HEK293T (cell line): Measurements from ENCODE around the gene TMED9.

ENCODE experiments used
- BHLHE40 ChIP-seq: fragments of 450-650 bp; IDR thresholded peaks from 2 replicates; pipeline ENCODE4 v1.6.1; 2016; ENCODE audit warnings: mild to moderate bottlenecking, moderate library complexity, borderline replicate concordance
- FOXA1 ChIP-seq: fragments of 450-650 bp; IDR thresholded peaks from 2 replicates; pipeline ENCODE4 v1.6.1; 2016; ENCODE audit warnings: mild to moderate bottlenecking
- LEF1 ChIP-seq: fragments of 450-650 bp; IDR thresholded peaks from 2 replicates; pipeline ENCODE4 v1.6.1; 2017; ENCODE audit warnings: mild to moderate bottlenecking, borderline replicate concordance
- SUZ12 ChIP-seq: fragments of 450-650 bp; IDR thresholded peaks from 2 replicates; pipeline ENCODE4 v1.6.1; 2016; ENCODE audit warnings: mild to moderate bottlenecking
- TF ChIP-seq, protein P1 (sequence below): fragments of 450-650 bp; IDR thresholded peaks from 2 replicates; pipeline ENCODE4 v1.6.1; 2016

DNA sequence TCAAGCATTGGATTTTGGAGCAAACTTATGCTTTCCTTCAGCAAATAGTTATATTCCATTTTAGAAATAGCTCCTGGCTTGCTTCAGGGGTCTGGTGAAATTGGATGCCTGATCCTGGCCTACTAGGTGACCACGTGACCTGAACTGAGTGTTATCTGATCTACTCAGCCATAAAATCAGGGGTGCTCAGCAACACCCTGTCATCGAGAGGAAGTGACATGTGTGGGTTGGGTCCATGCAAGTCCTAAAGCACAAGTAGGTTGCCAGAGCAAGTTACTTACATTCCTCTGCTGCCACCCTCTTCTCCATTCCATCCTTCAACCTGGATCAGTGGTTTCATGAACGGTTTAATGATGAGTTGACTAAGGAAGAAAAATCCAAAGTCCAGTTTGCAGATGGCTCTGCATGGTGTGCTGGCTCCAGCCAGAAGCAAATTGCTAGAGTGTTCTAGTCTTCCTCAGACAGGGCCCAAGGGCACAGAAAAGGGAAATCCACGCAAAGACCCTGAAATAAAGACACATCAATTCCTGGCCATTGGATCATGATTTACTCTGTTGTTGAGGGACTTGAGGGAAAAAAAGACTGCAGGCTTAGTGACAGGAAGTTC, 34.9 kb upstream of the TMED9 start:
- TF ChIP-seq SUZ12 (no peak), FOXA1 (no peak), LEF1 (no peak), BHLHE40 (no peak)
- TF ChIP-seq, protein P1, sequence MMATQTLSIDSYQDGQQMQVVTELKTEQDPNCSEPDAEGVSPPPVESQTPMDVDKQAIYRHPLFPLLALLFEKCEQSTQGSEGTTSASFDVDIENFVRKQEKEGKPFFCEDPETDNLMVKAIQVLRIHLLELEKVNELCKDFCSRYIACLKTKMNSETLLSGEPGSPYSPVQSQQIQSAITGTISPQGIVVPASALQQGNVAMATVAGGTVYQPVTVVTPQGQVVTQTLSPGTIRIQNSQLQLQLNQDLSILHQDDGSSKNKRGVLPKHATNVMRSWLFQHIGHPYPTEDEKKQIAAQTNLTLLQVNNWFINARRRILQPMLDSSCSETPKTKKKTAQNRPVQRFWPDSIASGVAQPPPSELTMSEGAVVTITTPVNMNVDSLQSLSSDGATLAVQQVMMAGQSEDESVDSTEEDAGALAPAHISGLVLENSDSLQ = peak; percentile 51; the same call in 1 of the 2 replicates
